Inflammatory macrophage treated with lipopolysaccharide for 4 hours (primary cell): ENCODE results near the gene SATB1.
"Not testable (repeated sequence)": the region's sequence is repeated elsewhere in the genome, so short reads cannot be mapped to it uniquely, and the experiment has no call there.

Experiments used
- DNase-seq: peaks from one replicate; pipeline ENCODE4 v3.0.0-alpha.2; 2020

SATB1 gene

GRCh38 chr3:18349197-18349798 is 75.8 kb downstream of the SATB1 start:
- DNase-seq, result no peak

- no peak for DNase-seq
Measured at GRCh38 chr3:18346097-18346496, 79.0 kb downstream of the SATB1 start.

GRCh38 chr3:18345015-18345367 is 80.1 kb downstream of the SATB1 start:
- DNase-seq, result no peak

GRCh38 chr3:18344306-18345014 is 80.7 kb downstream of the SATB1 start:
- no peak for DNase-seq

GRCh38 chr3:18343809-18344208 is 81.3 kb downstream of the SATB1 start:
- no peak for DNase-seq

- no peak for DNase-seq
Measured at GRCh38 chr3:18338827-18339514, 86.2 kb downstream of the SATB1 start.

GRCh38 chr3:18337231-18337630 is 87.9 kb downstream of the SATB1 start:
- no peak for DNase-seq

- DNase-seq, result peak; percentile 58
Measured at GRCh38 chr3:18334837-18335601, 90.1 kb downstream of the SATB1 start.

- not testable (repeated sequence) for DNase-seq
Measured at GRCh38 chr3:18330772-18331441, 94.2 kb downstream of the SATB1 start.

- no peak for DNase-seq
Measured at GRCh38 chr3:18308096-18308650, 117.0 kb downstream of the SATB1 start.

GRCh38 chr3:18307529-18307928 is 117.6 kb downstream of the SATB1 start:
- DNase-seq, result no peak

- peak; percentile 59 for DNase-seq
Measured at GRCh38 chr3:18302517-18302916, 122.6 kb downstream of the SATB1 start.

GRCh38 chr3:18301781-18302180 is 123.4 kb downstream of the SATB1 start:
- peak; percentile 35 for DNase-seq

- no peak for DNase-seq
Measured at GRCh38 chr3:18300916-18301315, 124.2 kb downstream of the SATB1 start.

- DNase-seq, result no peak
Measured at GRCh38 chr3:18297126-18297525, 128.0 kb downstream of the SATB1 start.
